ENCODE measurements around the gene CDK16.

The CDK16 gene

DNA sequence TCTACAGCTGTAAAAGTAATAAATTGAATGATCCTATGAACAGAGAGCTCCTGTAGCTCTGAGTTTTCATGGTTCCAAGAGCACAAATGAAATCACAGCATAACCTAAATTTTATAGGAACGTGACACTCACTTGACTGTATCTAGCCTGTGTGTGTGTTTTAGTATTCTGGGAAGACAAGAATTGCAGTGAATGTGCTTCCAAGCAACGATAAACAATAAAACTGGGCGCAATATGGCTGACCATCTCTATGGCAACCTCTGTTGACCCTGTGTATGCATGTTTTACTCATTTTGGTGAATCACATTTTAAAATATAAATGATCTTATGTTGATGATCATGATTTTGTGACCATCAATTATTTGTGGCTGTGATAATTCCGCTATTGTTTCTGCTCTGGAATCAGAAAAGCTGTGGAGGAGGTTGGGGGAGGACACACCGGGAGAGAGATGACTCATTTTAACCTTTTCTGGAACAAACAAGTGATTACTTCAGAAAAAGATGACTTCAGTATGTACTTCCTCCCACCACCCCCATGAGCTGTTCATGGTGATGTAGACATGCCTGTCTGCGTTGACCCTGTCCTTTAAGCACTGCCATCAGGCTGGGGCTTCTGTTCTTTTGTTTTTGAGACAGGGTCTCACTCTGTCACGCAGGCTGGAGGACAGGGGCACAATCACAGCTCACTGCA is 46.1 kb downstream of the CDK16 start:
- H3K4me3 ChIP-seq (ENCODE audit: low read depth, low read length): no peak overlapping the region
- TF ChIP-seq, protein P1, sequence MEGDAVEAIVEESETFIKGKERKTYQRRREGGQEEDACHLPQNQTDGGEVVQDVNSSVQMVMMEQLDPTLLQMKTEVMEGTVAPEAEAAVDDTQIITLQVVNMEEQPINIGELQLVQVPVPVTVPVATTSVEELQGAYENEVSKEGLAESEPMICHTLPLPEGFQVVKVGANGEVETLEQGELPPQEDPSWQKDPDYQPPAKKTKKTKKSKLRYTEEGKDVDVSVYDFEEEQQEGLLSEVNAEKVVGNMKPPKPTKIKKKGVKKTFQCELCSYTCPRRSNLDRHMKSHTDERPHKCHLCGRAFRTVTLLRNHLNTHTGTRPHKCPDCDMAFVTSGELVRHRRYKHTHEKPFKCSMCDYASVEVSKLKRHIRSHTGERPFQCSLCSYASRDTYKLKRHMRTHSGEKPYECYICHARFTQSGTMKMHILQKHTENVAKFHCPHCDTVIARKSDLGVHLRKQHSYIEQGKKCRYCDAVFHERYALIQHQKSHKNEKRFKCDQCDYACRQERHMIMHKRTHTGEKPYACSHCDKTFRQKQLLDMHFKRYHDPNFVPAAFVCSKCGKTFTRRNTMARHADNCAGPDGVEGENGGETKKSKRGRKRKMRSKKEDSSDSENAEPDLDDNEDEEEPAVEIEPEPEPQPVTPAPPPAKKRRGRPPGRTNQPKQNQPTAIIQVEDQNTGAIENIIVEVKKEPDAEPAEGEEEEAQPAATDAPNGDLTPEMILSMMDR (IDR thresholded peaks at IDR 0.05; ENCODE audit: low read depth, low read length): no peak

DNA sequence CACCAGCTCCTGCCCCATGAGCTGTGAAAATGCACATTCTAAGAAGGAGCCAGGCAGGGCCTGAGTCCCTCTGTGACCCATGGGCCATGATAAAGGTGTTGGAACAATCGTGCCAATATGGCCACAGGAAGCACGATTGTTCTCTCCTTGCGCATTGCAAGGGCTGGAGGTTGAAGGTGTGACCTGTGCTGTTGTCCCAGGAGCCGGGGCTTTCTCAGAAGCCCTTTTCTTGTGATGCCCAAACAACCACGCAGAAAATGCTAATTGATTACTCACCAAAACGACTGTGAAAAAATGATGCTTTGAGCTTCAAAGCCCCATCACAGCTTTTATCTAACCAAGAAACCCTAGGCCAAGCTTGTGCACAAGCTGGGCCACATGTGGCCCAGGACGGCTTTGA is 48.2 kb downstream of the CDK16 start:
- H3K4me3 ChIP-seq (ENCODE audit: low read depth, low read length): no peak overlapping the region

DNA sequence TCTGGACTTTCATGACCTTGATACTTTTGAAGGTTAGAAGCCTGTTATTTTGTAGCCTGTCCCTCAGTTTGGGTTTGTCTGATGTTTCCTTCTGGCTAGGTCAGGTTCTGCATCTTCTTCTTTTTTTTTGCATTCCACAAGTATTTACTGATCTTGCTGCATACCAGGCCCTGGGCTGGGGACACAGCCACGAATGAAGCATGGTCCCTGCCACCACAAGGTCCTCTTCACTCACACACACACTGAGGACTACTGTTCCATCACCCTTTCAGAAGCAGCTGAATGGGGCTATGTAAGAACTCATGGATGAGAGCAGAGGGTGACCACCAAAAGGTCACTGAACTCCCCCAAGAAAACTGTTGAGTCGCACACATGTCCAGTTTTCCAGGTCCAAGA is 53.5 kb downstream of the CDK16 start:
- TF ChIP-seq, protein P1 (IDR thresholded peaks at IDR 0.05; ENCODE audit: low read depth, low read length): no peak
- H3K4me3 ChIP-seq (ENCODE audit: low read depth, low read length): no peak overlapping the region

More for the DNA sequence above, 48.2 kb downstream of the CDK16 start:
- TF ChIP-seq, protein P1 (IDR thresholded peaks at IDR 0.05; ENCODE audit: low read depth, low read length): no peak

DNA sequence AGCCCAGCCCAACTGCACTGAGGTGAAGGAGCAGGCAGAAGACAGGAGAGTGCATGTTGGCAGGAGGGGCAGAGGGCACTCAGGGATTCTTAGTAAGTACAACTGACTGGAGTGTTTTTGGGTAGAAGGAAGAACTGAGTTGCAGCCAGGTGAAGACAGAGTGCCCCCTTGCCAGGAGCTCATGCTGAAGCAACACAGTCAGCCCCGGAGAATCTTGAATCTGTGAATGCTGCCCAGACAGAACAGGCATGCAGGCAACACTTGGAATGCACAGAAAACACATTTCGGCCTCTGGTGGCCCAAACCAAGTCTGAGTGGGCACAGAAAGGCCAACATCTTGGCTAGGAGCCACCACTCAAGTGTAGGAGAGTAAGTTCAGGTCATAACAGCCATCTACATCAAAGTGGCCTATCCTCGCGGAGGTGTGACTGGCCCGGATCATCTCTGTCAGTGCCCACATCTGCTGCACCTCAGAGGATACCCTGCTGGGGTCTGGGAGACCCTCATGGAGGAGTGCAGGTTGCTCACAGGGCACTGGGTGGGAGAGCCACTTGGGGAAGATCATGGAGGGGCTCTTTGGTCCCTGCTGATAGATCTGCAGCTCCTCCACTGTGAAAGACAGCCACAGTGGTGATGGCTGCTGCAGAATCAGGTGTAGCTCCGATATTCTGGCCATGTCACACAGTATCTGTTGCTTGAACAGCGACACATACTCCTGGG is 54.7 kb downstream of the CDK16 start:
- no peak overlapping the region for H3K4me3 ChIP-seq (ENCODE audit: low read depth, low read length)
- TF ChIP-seq, protein P1 (IDR thresholded peaks at IDR 0.05; ENCODE audit: low read depth, low read length): no peak

DNA sequence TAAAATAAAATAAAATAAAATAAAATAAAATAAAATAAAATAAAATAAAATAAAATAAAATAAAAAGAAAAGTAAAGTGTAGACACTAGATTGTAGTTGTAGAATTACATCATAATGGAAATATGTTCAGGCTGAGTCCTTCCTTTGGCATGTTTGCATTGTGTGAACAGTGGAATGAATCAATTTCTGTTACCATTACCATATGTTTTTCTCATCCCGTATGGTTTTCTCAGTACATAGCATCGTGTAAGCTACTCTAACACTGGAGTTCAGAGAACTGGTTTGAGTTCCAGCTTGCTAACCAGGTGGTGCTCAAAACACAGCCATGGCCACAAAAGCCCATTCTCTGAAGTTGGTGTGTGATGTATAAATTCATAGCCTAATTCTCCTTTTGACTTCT is 60.2 kb downstream of the CDK16 start:
- TF ChIP-seq, protein P1 (IDR thresholded peaks at IDR 0.05; ENCODE audit: low read depth, low read length): no peak
- H3K4me3 ChIP-seq (ENCODE audit: low read depth, low read length): no peak overlapping the region
